ENCODE measurements around the gene ASH1L. TPM values are rescaled to one million over a fixed set of nuclear protein-coding genes. Genes with fewer than 3 reads are reported as not detected.

Gene ASH1L
- total and polyA plus RNA-seq, 9 of the 15 experiments (the other 6 are each of a cell fraction or from before 2014, with no cell fraction given) = 2.0 to 23.3 (median 14.6) TPM

DNA sequence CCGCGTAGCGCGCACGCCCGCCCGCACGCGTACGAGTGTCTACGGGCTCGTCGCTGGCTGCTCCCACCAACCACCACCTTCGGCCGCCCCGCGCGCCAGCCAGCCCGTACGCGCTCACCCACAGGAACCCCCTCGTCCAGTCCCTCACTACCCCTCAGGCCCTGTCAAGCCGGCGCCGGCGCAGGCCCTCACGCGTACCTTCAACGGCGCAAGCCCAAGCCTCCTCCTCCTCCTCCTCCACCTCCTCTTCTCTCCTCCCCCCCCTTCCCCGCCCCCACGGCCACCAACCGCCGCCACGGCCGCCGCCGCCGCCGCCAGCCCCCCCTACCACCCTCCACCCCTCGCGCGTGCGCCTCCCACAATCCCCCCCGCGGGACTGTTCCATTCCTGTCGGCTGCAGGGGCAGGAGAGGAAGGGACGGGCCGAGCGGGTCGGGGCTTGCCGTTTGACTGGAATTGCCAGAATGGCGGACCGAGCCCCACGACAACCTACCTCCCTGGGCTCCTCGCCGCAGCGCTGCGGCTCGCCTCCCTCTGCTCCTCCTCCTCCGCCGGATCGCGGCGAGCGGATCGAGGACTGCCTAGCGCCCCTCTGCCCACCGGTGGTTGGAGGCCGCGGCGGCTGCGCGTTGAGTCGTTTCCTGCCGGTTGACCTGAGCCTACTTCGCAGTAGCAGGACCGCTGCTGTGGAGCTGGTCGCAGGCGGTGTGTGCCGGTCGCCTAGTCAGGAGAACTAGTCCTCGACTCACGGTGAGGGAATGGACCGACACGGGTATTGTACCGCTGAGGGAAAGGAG, at the start of gene ASH1L (continued):
- no peak for TF ChIP-seq PRMT5 (CRISPR knock-in tag; IDR thresholded peaks at IDR 0.05)
- TF ChIP-seq, protein P1, sequence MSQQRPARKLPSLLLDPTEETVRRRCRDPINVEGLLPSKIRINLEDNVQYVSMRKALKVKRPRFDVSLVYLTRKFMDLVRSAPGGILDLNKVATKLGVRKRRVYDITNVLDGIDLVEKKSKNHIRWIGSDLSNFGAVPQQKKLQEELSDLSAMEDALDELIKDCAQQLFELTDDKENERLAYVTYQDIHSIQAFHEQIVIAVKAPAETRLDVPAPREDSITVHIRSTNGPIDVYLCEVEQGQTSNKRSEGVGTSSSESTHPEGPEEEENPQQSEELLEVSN (IDR thresholded peaks at IDR 0.05; ENCODE audit: borderline replicate concordance in 1 of 2, extremely low read depth in 1 of 2, insufficient read depth in 1 of 2, insufficient read length in 1 of 2, low read depth in 1 of 2, low read length in 1 of 2, poor library complexity in 1 of 2, severe bottlenecking in 1 of 2) = no peak
- TF ChIP-seq GTF2E2 (tag; IDR thresholded peaks at IDR 0.05) = peak; percentile 92
- peak; percentile 72 for TF ChIP-seq RBM22 (IDR thresholded peaks at IDR 0.05; ENCODE audit: low read depth, low read length, poor library complexity, severe bottlenecking)
- TF ChIP-seq ELF2 (CRISPR knock-in tag; IDR thresholded peaks at IDR 0.05) = no peak
- no peak for TF ChIP-seq SRSF9 (IDR thresholded peaks at IDR 0.05; ENCODE audit: borderline replicate concordance, low read depth, low read length)
- TF ChIP-seq, protein P2, sequence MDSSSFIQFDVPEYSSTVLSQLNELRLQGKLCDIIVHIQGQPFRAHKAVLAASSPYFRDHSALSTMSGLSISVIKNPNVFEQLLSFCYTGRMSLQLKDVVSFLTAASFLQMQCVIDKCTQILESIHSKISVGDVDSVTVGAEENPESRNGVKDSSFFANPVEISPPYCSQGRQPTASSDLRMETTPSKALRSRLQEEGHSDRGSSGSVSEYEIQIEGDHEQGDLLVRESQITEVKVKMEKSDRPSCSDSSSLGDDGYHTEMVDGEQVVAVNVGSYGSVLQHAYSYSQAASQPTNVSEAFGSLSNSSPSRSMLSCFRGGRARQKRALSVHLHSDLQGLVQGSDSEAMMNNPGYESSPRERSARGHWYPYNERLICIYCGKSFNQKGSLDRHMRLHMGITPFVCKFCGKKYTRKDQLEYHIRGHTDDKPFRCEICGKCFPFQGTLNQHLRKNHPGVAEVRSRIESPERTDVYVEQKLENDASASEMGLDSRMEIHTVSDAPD (CRISPR knock-in tag; IDR thresholded peaks at IDR 0.05) = no peak
- no peak for TF ChIP-seq ZNF133 (CRISPR knock-in tag; IDR thresholded peaks at IDR 0.05)
- no peak for TF ChIP-seq SAFB (IDR thresholded peaks at IDR 0.05; ENCODE audit: borderline replicate concordance, low read depth, low read length)
- TF ChIP-seq TFE3 (CRISPR knock-in tag; IDR thresholded peaks at IDR 0.05) = no peak; the same call in 1 of the 2 replicates
- TF ChIP-seq GTF2A2 (tag; IDR thresholded peaks at IDR 0.05) = no peak; the same call in 1 of the 2 replicates
- peak; percentile 99 for TF ChIP-seq SUPT5H (IDR thresholded peaks at IDR 0.05)
- TF ChIP-seq XRCC5 (IDR thresholded peaks at IDR 0.05; ENCODE audit: low read depth, low read length) = 0 out of 2 replicates have a peak, but pooled peaks have one; percentile 41
- peak; percentile 82; the same call in 1 of the 2 replicates for TF ChIP-seq CBX1 (IDR thresholded peaks at IDR 0.05; ENCODE audit: low read depth)
- TF ChIP-seq PURB (CRISPR knock-in tag; IDR thresholded peaks at IDR 0.05; ENCODE audit: low read depth) = no peak
- TF ChIP-seq ZNF79 (CRISPR knock-in tag; IDR thresholded peaks at IDR 0.05; ENCODE audit: low read depth) = no peak
- TF ChIP-seq, protein P3, sequence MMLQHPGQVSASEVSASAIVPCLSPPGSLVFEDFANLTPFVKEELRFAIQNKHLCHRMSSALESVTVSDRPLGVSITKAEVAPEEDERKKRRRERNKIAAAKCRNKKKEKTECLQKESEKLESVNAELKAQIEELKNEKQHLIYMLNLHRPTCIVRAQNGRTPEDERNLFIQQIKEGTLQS (IDR thresholded peaks at IDR 0.05) = no peak; the same call in 1 of the 2 replicates
- TF ChIP-seq, protein P3 (CRISPR knock-in tag; conservative IDR thresholded peaks at IDR 0.05) = no peak
